WTC11 (cell line): ENCODE results near the gene ZFHX3. TPM values are rescaled to one million over a fixed set of nuclear protein-coding genes. Genes with fewer than 3 reads are reported as not detected.

Experiments used
- ATAC-seq: fragments of 200-7000 bp; cut with Tn5 transposase; 2 replicates; pipeline ENCODE4 v1.10.0; 2021; ENCODE audit warnings: mild to moderate bottlenecking, moderate library complexity
- CTCF ChIA-PET: fragments of 300-600 bp; sonication (Branson Sonifier 250); formaldehyde crosslinking; loops from one replicate; lab custom pipeline; 2021; ENCODE audit warnings: antibody characterized with exemption; lab: Charles Lee
- POLR2A ChIA-PET: fragments of 350-600 bp; sonication (Branson Sonifier 250); formaldehyde crosslinking; loops from one replicate; lab custom pipeline; 2021; ENCODE audit warnings: antibody characterized with exemption; lab: Charles Lee
- DNase-seq: peaks from one replicate; pipeline ENCODE4 v3.0.0; 2021; ENCODE audit warnings: low spot score
- H3K27ac Mint-ChIP-seq: 2 replicates; pipeline ENCODE4 v1.8.0; 2021; ENCODE audit warnings: mixed read lengths
- H3K27me3 Mint-ChIP-seq: 2 replicates; pipeline ENCODE4 v1.8.0; 2021; ENCODE audit warnings: low read depth, mild to moderate bottlenecking, moderate library complexity, mixed read lengths
- H3K36me3 Mint-ChIP-seq: 2 replicates; pipeline ENCODE4 v1.8.0; 2021; ENCODE audit warnings: mixed read lengths
- H3K4me1 Mint-ChIP-seq: 2 replicates; pipeline ENCODE4 v1.8.0; 2022; ENCODE audit warnings: mixed read lengths
- H3K4me3 Mint-ChIP-seq: 2 replicates; pipeline ENCODE4 v1.8.0; 2021; ENCODE audit warnings: mild to moderate bottlenecking, moderate library complexity, mixed read lengths
- H3K9me3 Mint-ChIP-seq: 2 replicates; pipeline ENCODE4 v1.8.0; 2021; ENCODE audit warnings: mixed read lengths
- AFF4 ChIP-seq: sonication (generic); formaldehyde crosslinking; IDR thresholded peaks from 2 replicates; pipeline ENCODE4 v1.8.1; 2023; ENCODE audit warnings: mild to moderate bottlenecking, missing genetic modification reagents, borderline replicate concordance
- AR ChIP-seq: fragments of 250-450 bp; sonication (Bioruptor Pico); IDR thresholded peaks from 2 replicates; pipeline ENCODE4 v1.9.0; 2021; ENCODE audit warnings: mild to moderate bottlenecking
- CREB1 ChIP-seq: sonication (generic); formaldehyde crosslinking; IDR thresholded peaks from 2 replicates; pipeline ENCODE4 v1.8.0; 2023; ENCODE audit warnings: mild to moderate bottlenecking, missing genetic modification reagents
- CREM ChIP-seq: sonication (generic); formaldehyde crosslinking; IDR thresholded peaks from 2 replicates; pipeline ENCODE4 v1.8.1; 2022; ENCODE audit warnings: mild to moderate bottlenecking, missing genetic modification reagents, moderate library complexity
- E2F1 ChIP-seq: sonication (generic); formaldehyde crosslinking; IDR thresholded peaks from 2 replicates; pipeline ENCODE4 v1.8.0; 2022; ENCODE audit warnings: mild to moderate bottlenecking, missing genetic modification reagents
- ELF4 ChIP-seq: sonication (generic); formaldehyde crosslinking; IDR thresholded peaks from 2 replicates; pipeline ENCODE4 v1.8.1; 2022; ENCODE audit warnings: low read depth, mild to moderate bottlenecking, moderate library complexity, missing genetic modification reagents
- ESRRA ChIP-seq: sonication (generic); formaldehyde crosslinking; IDR thresholded peaks from 2 replicates; pipeline ENCODE4 v1.8.1; 2022; ENCODE audit warnings: mild to moderate bottlenecking, missing genetic modification reagents, borderline replicate concordance
- ETV6 ChIP-seq: sonication (generic); formaldehyde crosslinking; IDR thresholded peaks from 2 replicates; pipeline ENCODE4 v1.8.1; 2022; ENCODE audit warnings: mild to moderate bottlenecking, missing genetic modification reagents
- GRHL2 ChIP-seq: fragments of 250-450 bp; sonication (Bioruptor Pico); IDR thresholded peaks from 2 replicates; pipeline ENCODE4 v1.8.0; 2022; ENCODE audit warnings: mild to moderate bottlenecking, moderate library complexity; ENCODE audit not compliant: insufficient replicate concordance, severe bottlenecking
- HMGA2 ChIP-seq: fragments of 250-450 bp; sonication (Bioruptor Pico); IDR thresholded peaks from 2 replicates; pipeline ENCODE4 v1.4.0; 2021; ENCODE audit warnings: mild to moderate bottlenecking, moderate library complexity
- HMGXB4 ChIP-seq: sonication (generic); formaldehyde crosslinking; IDR thresholded peaks from 2 replicates; pipeline ENCODE4 v1.8.1; 2023; ENCODE audit warnings: mild to moderate bottlenecking, moderate library complexity, missing genetic modification reagents
- NFE2L1 ChIP-seq: sonication (generic); formaldehyde crosslinking; IDR thresholded peaks from 2 replicates; pipeline ENCODE4 v1.8.1; 2023; ENCODE audit warnings: missing genetic modification reagents
- NR1H2 ChIP-seq: sonication (generic); formaldehyde crosslinking; IDR thresholded peaks from 2 replicates; pipeline ENCODE4 v1.9.0; 2021; ENCODE audit warnings: mild to moderate bottlenecking, moderate library complexity, missing genetic modification reagents
- NR3C1 ChIP-seq: sonication (generic); formaldehyde crosslinking; conservative IDR thresholded peaks from 2 replicates; pipeline ENCODE4 v1.8.1; 2023; ENCODE audit warnings: low read depth, mild to moderate bottlenecking, missing genetic modification reagents
- PRDM15 ChIP-seq: sonication (generic); formaldehyde crosslinking; IDR thresholded peaks from 2 replicates; pipeline ENCODE4 v1.8.0; 2022; ENCODE audit warnings: missing genetic modification reagents
- PREB ChIP-seq: sonication (generic); formaldehyde crosslinking; IDR thresholded peaks from 2 replicates; pipeline ENCODE4 v1.8.1; 2022; ENCODE audit warnings: mild to moderate bottlenecking, missing genetic modification reagents, moderate library complexity, borderline replicate concordance
- SOX15 ChIP-seq: fragments of 250-450 bp; sonication (Bioruptor Pico); IDR thresholded peaks from 2 replicates; pipeline ENCODE4 v1.9.0; 2021; ENCODE audit warnings: mild to moderate bottlenecking
- ZBTB21 ChIP-seq: sonication (generic); formaldehyde crosslinking; IDR thresholded peaks from 2 replicates; pipeline ENCODE4 v1.8.1; 2023; ENCODE audit warnings: mild to moderate bottlenecking, missing genetic modification reagents, borderline replicate concordance
- ZNF317 ChIP-seq: sonication (generic); formaldehyde crosslinking; IDR thresholded peaks from 2 replicates; pipeline ENCODE4 v1.8.1; 2023; ENCODE audit warnings: low read depth, mild to moderate bottlenecking, moderate library complexity, missing genetic modification reagents, borderline replicate concordance
- total RNA-seq: library from RNA; stranded (reverse); gene quantifications from 3 replicates; pipeline ENCODE4 v1.2.3, GENCODE V29; 2021

The ZFHX3 gene
- total RNA-seq, 1 experiment from 2014 or later, result 5.7 TPM

GRCh38 chr16:72902206-72902605 lies 145.7 kb downstream of the ZFHX3 start:
- no peaks in the 10 kb centered on the region for H3K36me3 Mint-ChIP-seq
- no peaks in the 10 kb centered on the region for H3K9me3 Mint-ChIP-seq
- no peak for DNase-seq
- TF ChIP-seq ZBTB21 (CRISPR knock-in tag) (no peak), NR1H2 (CRISPR knock-in tag) (no peak), NR3C1 (no peak), SOX15 (CRISPR knock-in tag) (no peak), PREB (CRISPR knock-in tag) (no peak), ESRRA (CRISPR knock-in tag) (no peak), HMGA2 (no peak), GRHL2 (CRISPR knock-in tag) (no peak), ELF4 (CRISPR knock-in tag) (no peak), E2F1 (CRISPR knock-in tag) (no peak), ETV6 (CRISPR knock-in tag) (no peak), NFE2L1 (CRISPR knock-in tag) (no peak), HMGXB4 (no peak)
- ATAC-seq, result no peak
- H3K4me3 Mint-ChIP-seq, result no peak overlapping the region
- no peak overlapping the region for H3K27ac Mint-ChIP-seq
- ChIA-PET CTCF (no interaction called here), POLR2A (no interaction called here)
- H3K4me1 Mint-ChIP-seq, result 0 out of 2 replicates have a peak, but pooled peaks cover 3% of the 10 kb centered on the region
- no peaks in the 10 kb centered on the region for H3K27me3 Mint-ChIP-seq

GRCh38 chr16:72901000-72901627 lies 146.8 kb downstream of the ZFHX3 start:
- ATAC-seq (no peak), DNase-seq (no peak)
- Mint-ChIP-seq H3K4me3 (no peak overlapping the region), H3K9me3 (no peaks in the 10 kb centered on the region), H3K36me3 (no peaks in the 10 kb centered on the region), H3K4me1 (0 out of 2 replicates have a peak, but pooled peaks cover 3% of the 10 kb centered on the region), H3K27me3 (no peaks in the 10 kb centered on the region), H3K27ac (no peak overlapping the region)
- ChIA-PET POLR2A (no interaction called here), CTCF (no interaction called here)
- no peak for TF ChIP-seq AR
- TF ChIP-seq CREM, result no peak
- TF ChIP-seq ZNF317 (CRISPR knock-in tag), result no peak
- TF ChIP-seq CREB1 (CRISPR knock-in tag), result no peak
- TF ChIP-seq ELF4 (CRISPR knock-in tag), result no peak
- no peak for TF ChIP-seq PRDM15 (CRISPR knock-in tag)
- no peak for TF ChIP-seq AFF4 (CRISPR knock-in tag)
